ENCODE data around the gene AMBRA1. TPM values are rescaled to one million over a fixed set of nuclear protein-coding genes. Genes with fewer than 3 reads are reported as not detected.

AMBRA1 gene
- total and polyA plus RNA-seq, 2 of the 8 experiments (the other 6 are each of a cell fraction or from before 2014, with no cell fraction given), result 14.2 to 37.4 TPM

DNA sequence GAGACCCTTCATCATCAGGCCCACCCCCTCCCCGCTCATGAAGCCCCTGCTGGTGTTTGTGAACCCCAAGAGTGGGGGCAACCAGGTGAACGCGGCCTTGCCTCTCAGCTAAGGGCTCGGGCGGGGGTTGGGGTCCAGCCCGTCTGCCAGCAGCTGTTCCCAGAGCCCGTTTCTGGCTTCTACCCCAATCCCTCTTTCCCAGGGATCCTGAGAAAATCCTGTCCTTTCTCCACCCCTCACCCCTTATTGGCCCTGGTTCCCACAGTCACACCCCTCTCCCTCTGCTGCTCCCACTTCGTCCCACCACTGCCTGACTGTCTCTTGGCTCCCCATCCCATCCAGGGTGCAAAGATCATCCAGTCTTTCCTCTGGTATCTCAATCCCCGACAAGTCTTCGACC, 221.7 kb downstream of the AMBRA1 start:
- FAIRE-seq, result no peak
- WGBS, 2 experiments (ENCODE audit: extremely low coverage in 1 of 2, insufficient coverage in 1 of 2, insufficient read length in 1 of 2, insufficient replicate concordance in 2 of 2, low coverage in 1 of 2, low lambda C conversion rate in 2 of 2, missing lambda C conversion rate in 1 of 2), result 83% methylated on average over 8 of the region's 10 CpGs; no CpG with 5 or more reads in 1 of the 2 experiments
- CTCF ChIA-PET (ENCODE audit: partially characterized antibody), result interaction anchor here (1.1 to 44.5 kb wide), 3 partner anchors 11 to 30 kb away, joined by 3 to 1004 read pairs (median 5); partner anchors contain the start of gene DGKZ
- no peak for TF ChIP-seq CBX8 (IDR thresholded peaks at IDR 0.05; ENCODE audit: borderline replicate concordance, low read depth, low read length)
- TF ChIP-seq ZNF274 (IDR thresholded peaks at IDR 0.05; ENCODE audit: borderline replicate concordance, extremely low read depth, low read length), result no peak
- TF ChIP-seq CREB1 (IDR thresholded peaks at IDR 0.05), result no peak
- no peak for TF ChIP-seq CTBP2 (IDR thresholded peaks at IDR 0.05; ENCODE audit: borderline replicate concordance, insufficient read depth, insufficient read length, low read length)
- no peak for TF ChIP-seq RXRA (IDR thresholded peaks at IDR 0.05; ENCODE audit: insufficient read depth, low read depth, low read length)
- TF ChIP-seq RBBP5 (IDR thresholded peaks at IDR 0.05; ENCODE audit: borderline replicate concordance, low read depth, low read length), result no peak

More for the DNA sequence above, 221.7 kb downstream of the AMBRA1 start:
- no peak overlapping the region for H3K9ac ChIP-seq (replicated peaks in 1 of 4; ENCODE audit: extremely low read depth in 1 of 4, low read depth in 3 of 4, low read length in 3 of 4)
- no peak overlapping the region for H3K4ac ChIP-seq (replicated peaks; ENCODE audit: insufficient read length, low read depth, low read length)
- POLR2A ChIA-PET (ENCODE audit: partially characterized antibody), result interaction anchor here (1.5 to 1.6 kb wide), 2 partner anchors 9 to 21 kb away, joined by 3 to 5 read pairs; partner anchors contain the start of gene MDK
- H3K27me3 ChIP-seq (replicated peaks in 1 of 4; ENCODE audit: control insufficient read depth in 3 of 4, extremely low read depth in 1 of 4, insufficient read depth in 3 of 4, low read length in 3 of 4), result no peaks in the 10 kb centered on the region
- H3K4me3 ChIP-seq (ENCODE audit: extremely low read depth in 1 of 4, insufficient read depth in 2 of 4, low read depth in 3 of 4, low read length in 4 of 4), result no peak overlapping the region
- H4K8ac ChIP-seq (ENCODE audit: extremely low read depth, insufficient read depth, low read length), result no peak overlapping the region
- no peaks in the 10 kb centered on the region for H3K23me2 ChIP-seq (ENCODE audit: low read depth, low read length)
- H2BK5ac ChIP-seq (ENCODE audit: low read depth, low read length), result no peak overlapping the region
- H3K79me1 ChIP-seq (ENCODE audit: low read depth, low read length), result no peaks in the 10 kb centered on the region
- H3K79me2 ChIP-seq (ENCODE audit: control insufficient read depth in 1 of 2, insufficient read depth in 2 of 2, low read length in 2 of 2), result no peaks in the 10 kb centered on the region
- H2AFZ ChIP-seq (ENCODE audit: low read length), result no peak overlapping the region
- peaks cover 0 to 8% (median 1%) of the 10 kb centered on the region in 4 experiments; a peak in 5 of 7 replicates for H3K4me1 ChIP-seq (replicated peaks in 1 of 4; ENCODE audit: control insufficient read depth in 3 of 4, insufficient read depth in 4 of 4, low read length in 3 of 4)
- no peaks in the 10 kb centered on the region for H3K9me3 ChIP-seq (ENCODE audit: insufficient read depth in 2 of 2, low read depth in 1 of 2, low read length in 1 of 2)
- no peak overlapping the region for H3K23ac ChIP-seq (ENCODE audit: insufficient read length)
- no peak overlapping the region for H2BK12ac ChIP-seq (ENCODE audit: low read depth, low read length)
- H3K18ac ChIP-seq (ENCODE audit: extremely low read depth, low read length), result no peak overlapping the region
- no peak for DNase-seq (ENCODE audit: low read depth in 1 of 2, low spot score in 2 of 2)
- H4K20me1 ChIP-seq (replicated peaks in 1 of 2; ENCODE audit: control insufficient read depth in 1 of 2, insufficient read depth in 2 of 2, low read length in 2 of 2), result peaks cover 0 to 17% of the 10 kb centered on the region in 2 experiments
- H3K14ac ChIP-seq (ENCODE audit: insufficient read length), result no peak overlapping the region
- H2BK15ac ChIP-seq (ENCODE audit: low read length), result no peak overlapping the region
- H2AK5ac ChIP-seq (ENCODE audit: low read depth, low read length), result no peak overlapping the region
- no peak overlapping the region for H4K91ac ChIP-seq (replicated peaks; ENCODE audit: insufficient read length, low read length)
- no peak overlapping the region for H3K27ac ChIP-seq (ENCODE audit: low read depth, low read length)
- H3K56ac ChIP-seq (replicated peaks; ENCODE audit: insufficient read length, low read depth, low read length), result no peak overlapping the region
- H3K36me3 ChIP-seq (ENCODE audit: control insufficient read depth in 2 of 4, insufficient read depth in 4 of 4, low read length in 3 of 4), result peaks cover 8 to 42% (median 23%) of the 10 kb centered on the region in 4 experiments; a peak in 6 of 8 replicates
- H3K4me2 ChIP-seq (ENCODE audit: insufficient read depth in 1 of 2, low read depth in 2 of 2, low read length in 2 of 2), result no peak overlapping the region
- no peak overlapping the region for H4K5ac ChIP-seq (ENCODE audit: insufficient read length, low read depth, low read length)
- no peak overlapping the region for H2BK120ac ChIP-seq (replicated peaks; ENCODE audit: low read depth, low read length)
- no peak overlapping the region for H2BK20ac ChIP-seq (ENCODE audit: low read length)

Data from H1 (cell line).